NOMO-1 treated with dmso at 0.1 percent for 144 hours (cell line): Measurements from ENCODE around the gene RBMS3.
A peak's percentile ranks its signal among the peaks of the same experiment; 100 is the strongest.
"Not testable (repeated sequence)": the region's sequence is repeated elsewhere in the genome, so short reads cannot be mapped to it uniquely, and the experiment has no call there.

Source experiments
- DNase-seq: peaks from one replicate; lab custom pipeline; 2025; ENCODE audit not compliant: unreplicated experiment; lab: John Stamatoyannopoulos, UW

RBMS3 gene

DNA sequence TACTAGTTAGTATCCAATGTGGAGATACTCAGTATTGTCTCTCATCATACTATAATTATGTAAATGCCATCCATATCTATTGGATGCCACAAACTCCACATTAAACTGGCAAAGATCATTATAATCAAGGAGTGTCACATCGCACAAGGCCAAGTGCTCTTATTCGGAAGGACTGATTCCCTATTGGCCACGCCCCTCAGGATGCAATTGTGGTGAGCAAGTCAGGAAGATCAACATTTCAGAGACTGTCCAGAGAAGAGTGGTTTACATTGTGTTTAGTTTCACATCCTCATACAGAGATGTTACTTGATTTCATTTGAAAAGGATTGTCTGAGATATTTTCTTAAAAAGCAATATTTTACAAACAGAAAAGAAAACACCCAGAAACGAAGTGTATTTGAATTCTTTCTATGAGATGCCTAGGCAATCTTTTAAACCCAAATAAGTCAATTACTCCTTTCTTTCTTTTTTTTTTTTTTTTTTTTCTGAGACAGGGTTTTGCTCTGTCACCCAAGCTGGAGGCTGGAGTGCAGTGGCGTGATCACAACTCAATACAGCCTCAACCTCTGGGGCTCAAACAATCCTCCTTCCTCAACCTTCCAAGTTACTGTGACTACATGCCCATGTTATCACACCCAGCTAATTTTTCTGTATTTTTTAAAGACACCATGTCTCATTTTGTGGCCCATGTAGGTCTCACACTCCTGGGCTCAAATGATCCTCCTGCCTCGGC lies 369.1 kb downstream of the RBMS3 start:
- peak; percentile 74 for DNase-seq

DNA sequence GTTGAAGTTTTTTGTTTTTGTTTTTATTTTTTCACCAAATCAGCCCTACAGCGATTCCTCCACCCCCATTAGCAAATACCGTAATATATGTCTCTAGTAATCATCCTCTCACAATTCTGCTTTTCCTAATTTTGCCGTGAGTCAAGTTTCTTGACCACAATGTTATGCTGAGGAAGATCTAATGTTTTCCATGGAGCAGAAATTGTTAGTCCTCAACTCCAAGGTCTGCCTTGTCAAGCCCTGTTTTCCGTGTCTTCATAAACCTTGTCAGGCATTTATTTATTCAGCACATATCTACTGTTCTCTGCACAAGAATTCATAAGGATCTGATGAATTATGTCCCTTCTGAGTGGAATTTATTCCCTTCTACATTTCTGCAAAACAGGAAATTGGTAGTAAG lies 372.8 kb downstream of the RBMS3 start:
- DNase-seq, result no peak

DNA sequence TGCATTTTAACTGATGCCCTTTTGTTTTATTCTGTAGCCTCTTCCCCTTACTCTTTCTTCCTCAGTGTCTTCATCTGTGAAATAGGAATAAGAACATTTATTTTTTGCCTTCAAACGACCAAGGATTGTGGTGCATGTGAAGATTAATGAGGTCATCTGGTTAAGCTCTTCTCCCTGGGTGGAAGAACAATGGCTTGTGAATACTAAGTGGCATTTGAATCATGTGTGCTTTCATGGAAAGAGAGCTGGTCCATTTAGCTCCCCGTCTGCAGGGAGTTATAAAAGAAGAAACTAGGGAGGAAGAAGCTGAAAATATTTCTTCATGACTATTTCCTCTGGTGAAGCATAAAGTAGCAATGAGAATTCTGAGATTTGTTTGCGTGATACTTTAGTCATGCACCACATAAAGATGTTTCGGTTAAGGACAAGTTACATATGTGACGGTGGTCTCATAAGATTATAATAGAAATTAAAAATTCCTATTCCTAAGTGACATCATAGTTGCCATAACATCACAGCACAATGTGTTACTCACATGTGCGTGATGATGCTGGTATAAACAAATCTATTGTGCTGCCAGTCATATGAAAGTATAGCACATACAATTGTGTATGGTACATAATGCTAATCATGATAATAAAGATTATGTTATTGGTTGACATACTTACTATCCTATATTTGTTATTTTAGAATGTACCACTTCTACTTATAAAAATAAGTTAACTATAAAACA lies 374.3 kb downstream of the RBMS3 start:
- DNase-seq, result no peak

DNA sequence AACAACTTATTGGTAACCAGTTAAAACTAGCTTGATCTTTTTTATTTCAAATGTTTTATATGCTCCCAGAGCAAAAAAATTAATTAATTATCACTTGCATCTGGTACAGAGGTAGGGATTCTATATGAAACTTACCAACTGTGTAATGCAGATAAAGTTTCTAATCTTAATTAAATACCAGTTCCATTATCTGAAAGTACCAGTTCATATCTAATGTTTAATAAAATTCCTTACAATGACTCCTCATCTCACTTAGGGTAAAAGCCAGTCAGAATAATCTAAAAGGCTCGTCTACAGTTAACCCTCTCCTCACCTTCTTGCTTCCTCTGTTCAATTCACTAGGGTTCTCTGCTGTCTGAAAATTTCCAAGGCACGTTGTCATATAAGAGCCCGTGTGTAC lies 384.8 kb downstream of the RBMS3 start:
- no peak for DNase-seq

DNA sequence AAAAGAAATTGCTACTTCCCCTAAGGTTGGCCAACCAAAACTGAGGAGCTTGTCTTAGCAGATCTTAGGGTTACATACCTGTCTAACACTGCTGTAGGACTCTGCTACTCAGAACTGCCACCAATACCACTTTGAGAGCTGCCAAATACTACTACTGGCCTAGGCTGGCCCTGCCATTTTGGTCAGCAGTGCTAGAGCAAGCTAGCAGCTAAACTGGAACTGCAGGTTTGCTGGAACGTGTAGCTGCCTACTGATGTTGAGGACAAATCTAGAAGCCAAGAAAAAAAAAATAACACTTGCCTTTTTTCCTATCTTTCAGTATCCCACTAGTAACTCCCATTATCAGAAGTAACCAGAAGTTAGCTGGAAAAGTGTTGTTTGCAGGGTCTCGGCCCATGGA lies 387.4 kb downstream of the RBMS3 start:
- DNase-seq, result no peak

DNA sequence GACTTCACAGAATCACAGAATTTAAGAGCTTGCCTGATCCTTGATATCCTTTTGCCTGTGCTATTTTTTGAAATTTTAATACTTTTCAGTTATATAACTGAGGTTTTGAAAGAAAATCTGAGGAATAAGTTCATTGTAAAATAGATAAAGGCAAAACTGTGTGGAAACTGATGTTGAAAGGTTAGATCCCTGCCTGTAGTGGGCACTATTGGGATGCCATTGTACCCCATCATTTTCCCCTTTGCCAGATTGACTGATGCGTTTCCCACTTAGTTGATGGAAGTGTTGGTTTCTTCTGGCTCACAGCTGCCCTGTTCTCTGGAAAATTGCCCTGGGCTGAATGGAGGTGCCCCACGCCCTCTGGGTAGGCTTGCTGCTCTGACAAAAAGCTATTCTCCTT lies 387.9 kb downstream of the RBMS3 start:
- DNase-seq, result no peak

DNA sequence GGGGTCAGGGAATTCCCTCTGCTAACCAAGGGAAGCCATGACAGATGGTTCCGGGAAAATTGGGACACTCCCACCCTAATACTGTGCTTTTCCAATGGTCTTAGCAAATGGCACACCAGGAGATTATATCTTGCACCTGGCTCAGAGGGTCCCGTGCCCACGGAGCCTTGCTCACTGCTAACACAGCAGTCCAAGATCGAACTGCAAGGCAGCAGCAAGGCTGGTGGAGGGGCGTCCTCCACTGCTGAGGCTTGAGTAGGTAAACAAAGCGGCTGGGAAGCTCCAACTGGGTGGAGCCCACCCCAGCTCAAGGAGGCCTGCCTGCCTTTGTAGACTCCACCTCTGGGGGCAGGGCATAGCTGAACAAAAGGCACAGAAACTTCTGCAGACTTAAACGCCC lies 389.6 kb downstream of the RBMS3 start:
- not testable (repeated sequence) for DNase-seq

DNA sequence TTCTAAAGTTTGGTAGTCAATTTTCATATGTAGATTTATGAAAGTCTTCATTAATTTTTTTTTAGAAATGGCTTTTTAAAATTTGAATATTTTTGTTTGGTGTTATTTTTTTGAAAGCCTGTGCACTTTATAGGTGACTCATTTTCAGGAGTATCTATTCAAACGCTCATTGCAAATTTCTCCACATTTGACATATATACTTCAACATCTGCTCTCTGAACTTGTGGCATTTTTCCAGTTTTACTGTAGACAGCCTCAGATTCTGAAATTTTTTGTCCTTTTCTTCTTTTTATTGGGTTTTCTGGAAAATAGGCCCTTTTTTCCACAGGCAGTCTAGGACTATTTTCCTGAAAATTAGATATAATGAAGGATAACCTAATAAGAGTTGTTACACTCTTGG lies 396.6 kb downstream of the RBMS3 start:
- DNase-seq, result no peak

DNA sequence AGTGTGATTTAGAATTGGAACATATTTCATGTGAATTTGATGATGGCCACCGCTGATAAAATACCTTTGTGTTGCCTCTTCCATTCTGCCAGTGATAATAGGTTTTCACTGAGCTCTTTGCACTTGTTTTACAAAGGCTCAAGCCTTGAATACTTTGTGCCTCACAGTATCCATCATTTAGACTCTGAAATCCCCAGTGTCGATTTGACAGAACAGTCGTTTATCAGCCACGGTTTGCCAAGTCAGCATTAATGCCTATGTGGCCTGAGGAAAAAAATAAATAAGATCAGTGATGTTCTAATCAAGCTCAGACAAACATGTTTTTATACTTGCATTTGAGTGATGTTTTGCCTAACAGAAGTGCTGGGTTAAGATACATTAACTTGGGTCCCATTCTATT lies 399.1 kb downstream of the RBMS3 start:
- DNase-seq, result no peak

DNA sequence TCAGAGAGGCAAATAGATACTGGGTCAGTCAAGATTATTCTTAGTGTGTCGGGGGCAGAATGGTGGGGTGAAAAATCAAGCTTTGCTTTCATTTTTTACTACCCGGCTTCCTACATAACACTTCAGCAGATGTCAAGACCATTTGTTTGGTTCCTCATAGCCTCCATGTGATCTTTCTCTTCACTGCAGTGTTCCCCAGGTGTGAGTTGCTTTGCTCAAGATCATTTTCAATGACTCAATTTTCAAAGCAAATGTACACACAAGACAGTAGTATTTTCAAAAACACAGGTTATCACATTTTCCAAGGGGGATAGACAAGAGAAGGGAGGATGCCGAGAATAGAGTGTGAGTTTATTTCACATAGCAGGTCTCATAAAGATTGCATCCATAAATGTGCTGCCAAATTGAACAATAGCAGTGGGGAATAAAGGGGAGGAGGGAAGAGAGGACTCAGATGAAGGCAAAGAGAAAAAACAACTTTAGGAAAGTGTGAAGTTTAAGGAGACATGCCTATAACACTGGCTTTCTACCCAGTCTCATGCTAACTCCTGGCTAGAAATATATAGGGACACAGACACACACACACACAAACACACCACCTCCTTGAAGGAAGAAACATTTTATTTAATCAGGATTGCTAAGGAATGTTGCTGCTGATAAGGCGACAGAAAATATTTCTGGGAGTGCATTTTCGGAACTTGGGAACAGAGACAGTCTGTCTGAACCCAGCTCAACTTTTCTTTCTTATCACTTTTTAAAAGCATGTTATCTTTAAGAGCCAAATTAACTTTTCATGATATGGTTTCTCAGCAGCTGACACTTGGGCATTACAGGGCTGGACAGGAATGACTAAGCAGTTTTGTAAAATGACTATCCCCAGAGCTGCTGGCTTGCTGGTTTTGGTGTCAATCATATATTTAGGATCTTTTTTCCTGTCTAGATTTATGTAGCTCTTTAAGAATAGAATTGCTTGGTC lies 402.4 kb downstream of the RBMS3 start:
- no peak for DNase-seq

DNA sequence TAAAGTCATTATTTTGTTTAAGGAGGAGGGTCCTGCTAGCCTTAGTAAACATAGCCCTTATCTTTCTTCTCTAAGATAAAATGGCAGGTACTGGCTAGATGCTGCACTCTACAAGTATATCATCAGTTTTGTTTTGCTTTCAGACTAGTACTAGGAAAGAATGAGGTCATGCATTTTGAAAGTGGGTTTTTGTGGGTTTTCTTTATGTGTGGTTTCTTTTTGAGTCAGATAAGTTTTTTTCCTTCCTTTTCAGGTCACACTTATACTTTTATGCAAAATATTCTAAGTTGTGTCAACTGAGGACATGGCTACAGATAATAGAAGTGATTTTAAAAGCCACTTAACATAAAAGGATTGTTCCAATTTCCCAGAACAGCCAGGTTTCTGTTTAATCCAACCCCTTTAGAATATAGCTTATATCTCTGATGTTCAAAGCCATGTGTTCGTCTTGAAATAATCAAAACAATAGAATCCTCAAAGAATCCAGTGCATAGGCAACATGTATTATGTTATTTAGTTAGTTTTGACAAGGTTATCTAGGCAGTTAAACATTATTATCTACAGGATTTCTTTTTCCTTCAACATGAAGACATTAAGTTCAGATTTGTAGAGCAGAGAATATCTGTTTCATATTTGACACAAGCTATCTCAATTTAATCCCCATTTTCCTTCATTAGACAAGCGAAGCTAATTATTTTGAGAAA lies 406.2 kb downstream of the RBMS3 start:
- DNase-seq, result no peak

DNA sequence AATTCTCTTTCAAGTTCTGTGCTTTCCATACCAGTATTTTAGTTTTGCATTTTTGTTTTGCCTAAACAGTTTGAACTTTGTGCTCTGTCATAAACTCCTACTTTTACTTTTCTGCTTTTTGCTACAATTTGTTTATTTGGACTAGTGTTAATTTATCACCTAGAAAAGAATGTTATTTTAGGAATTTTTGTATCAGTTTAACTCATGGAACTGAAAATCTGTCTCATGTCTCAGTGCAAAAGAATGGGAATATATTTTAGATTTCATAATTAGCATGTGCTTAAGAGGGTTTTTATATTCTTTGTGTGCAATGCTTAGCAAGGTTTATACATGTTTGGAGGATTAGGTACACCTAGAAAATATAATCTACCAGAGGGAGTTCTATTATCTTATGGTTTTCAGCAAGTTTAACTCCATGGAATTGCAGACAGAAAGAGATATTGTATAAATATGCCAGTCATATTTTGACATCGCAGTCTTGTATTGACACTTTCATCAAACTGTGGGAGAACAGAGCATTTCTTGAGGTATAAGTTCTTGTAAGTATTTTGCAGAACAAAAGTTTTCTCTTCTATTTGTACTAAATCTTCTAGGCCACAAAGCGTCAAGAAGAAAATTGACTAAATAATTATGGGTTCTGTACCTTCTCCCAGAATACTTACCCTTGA lies 409.9 kb downstream of the RBMS3 start:
- DNase-seq, result no peak

DNA sequence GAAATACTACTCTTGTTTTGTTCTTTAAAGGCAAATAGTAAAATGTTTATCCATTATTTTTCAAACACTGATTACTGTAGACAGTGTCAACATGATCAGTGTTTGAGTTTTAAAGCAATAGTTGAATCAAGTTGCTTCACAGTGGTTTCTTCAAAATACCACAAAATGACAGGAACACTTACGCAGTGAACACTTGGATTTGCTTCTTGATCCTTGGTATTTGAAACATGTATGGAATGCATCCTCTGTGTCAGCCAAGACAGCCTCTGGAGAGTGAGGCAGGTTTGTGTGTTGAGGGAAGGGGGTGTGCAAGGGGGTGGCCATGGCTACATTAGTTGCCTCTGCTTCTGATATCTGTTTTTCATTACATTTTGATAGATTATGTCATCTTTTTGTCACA lies 413.0 kb downstream of the RBMS3 start:
- DNase-seq, result no peak

DNA sequence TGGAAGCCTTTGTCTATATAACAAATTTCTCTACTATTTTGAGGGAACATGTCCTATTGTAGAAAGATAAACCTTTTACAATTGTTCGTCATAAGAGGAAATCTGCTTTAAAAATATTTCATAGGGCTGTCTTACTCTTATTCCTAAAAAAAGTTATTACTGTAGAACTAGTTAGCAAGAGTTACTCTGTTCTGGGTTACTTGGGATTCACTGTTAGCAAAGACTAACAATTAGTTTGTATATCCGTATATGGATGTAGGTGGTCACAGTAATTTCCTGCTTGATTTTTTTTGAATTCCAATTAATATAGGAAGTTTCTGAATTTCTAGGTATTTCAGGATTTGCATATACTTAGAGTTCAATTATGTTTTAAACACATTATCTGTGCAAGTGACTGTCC lies 413.5 kb downstream of the RBMS3 start:
- no peak for DNase-seq

DNA sequence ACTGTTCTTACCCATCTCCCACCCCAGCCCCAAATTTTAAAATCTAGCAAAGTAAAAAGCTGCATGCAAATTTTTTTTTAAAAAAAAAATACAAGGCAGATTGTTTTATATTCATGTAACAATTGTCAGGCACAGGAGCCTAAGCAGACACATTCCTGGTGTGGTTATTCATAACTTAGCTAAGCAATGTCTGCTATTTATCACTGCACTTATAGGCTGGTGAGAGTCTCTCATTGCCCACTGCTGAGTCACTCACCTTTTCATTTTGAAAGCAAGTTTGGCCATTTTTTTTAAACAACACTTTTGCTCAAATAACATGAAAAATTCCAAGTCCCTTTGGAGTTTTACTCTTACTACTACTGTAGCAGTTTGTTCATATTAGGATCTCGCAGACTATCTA lies 413.9 kb downstream of the RBMS3 start:
- DNase-seq, result no peak

DNA sequence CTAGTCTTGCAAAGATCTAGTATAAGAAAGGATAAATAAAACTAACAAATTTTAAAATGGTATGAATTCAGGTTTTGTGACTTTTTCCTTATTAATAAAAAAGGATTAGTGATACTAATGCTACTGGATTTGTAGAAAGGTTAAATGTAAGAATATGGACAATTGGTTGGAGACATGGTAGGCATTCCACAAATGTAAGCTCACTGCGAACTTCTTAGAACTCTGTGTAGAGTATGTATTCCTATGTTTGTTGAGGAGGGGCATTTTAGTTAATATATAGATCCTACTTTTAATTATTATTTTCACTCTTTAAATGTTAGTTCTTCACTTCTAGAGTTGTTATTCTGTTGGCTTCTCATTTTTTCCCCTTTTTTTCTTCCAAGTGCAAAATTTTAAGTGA lies 414.3 kb downstream of the RBMS3 start:
- no peak for DNase-seq

DNA sequence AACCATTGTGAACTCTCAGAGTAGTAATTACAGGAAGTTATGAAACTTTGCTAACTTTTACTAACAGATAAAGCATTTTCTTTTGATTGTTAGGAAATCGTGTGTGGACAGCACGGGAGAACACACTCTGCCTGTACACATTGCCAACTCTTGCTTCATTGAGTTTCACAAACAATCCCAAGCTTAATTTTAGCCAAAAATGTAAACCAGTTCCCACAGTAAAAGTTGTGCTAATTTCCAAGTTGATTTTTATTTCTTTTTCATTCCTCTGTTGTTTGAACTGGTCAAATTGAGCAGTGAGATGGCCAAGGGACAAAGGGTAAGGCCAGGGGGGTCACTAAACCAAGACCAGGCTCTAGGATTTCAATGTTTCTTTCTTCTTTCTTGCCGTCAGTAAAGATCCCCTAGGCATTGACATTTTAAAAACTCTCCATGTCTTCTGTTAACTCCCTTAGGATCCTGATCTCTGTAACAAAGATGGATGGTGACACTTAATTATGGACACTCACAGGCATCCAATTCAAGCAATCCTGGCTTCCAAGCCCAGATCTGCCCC lies 414.9 kb downstream of the RBMS3 start:
- peak; percentile 72 for DNase-seq

DNA sequence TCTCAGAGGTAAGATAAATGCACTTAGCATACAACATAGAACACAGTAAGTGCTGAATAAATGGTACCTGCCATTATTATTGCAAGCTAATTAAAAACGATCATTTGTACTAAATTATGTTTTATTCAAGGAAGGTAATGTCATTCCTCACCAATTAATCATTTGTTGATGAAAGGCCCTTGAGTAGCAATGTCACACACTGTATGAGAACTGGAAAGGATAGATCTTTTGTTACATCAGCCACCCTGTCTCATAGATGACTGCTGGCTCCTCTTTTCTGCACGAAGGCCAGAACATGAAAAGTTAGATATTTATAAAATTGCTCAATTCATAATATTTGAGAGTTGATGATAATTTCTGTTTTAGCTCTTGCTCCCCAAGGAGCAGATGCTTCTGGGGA lies 415.4 kb downstream of the RBMS3 start:
- no peak for DNase-seq

DNA sequence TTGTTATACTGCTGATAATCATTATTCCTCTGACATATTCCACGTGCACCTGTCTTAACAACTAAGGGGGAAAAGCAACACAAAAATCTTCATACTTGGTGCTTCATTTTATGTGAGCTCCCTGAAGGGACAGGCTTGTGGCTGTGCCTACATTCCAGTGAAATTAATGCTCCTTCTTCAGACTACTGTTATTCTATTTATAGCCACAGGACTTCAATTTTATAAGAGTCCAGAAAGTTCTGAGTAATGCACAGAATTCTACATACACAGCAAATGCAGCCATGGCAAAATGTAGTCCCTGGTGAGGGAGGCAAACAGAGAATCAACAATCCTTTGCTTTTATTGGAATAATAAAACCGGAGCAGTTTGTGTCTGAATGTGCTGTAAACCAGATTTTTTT lies 417.1 kb downstream of the RBMS3 start:
- no peak for DNase-seq

DNA sequence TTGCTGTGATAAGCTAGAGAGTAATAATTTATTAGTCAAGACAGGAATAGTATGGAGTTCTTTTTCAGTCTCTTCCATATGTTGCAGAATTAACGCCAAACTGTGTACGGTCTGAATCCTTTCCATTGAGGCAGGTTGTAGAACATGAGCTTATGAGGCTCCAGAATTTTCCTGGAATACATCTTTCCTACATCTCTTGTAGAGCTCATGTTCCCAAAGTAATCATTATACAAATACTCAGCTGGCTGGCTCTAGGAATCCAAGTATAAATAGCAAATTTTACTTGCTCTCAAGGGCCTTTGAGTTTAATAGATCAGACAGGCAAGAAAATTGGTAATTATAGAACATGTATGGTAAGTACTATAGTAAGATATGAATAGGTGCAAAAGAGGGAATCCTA lies 419.4 kb downstream of the RBMS3 start:
- no peak for DNase-seq
